Upper lobe of left lung (tissue), 4 donors: ENCODE data around the gene DEPDC5.

Experiments used
- CTCF ChIP-seq, 6 experiments: fragments of 450-650 bp in 4 of 6; fragments of 200-600 bp in 2 of 6; sonication (generic) in 2 of 6; IDR thresholded peaks; one replicate each; pipeline ENCODE4 v1.5.1; 2016 to 2019; ENCODE audit warnings: antibody characterized with exemption in 6 of 6
- POLR2AphosphoS5 ChIP-seq, 2 donors: sonication (generic); formaldehyde crosslinking; IDR thresholded peaks; one replicate each; pipeline ENCODE4 v1.5.1; 2017; ENCODE audit warnings: antibody characterized with exemption in 2 of 2

- TF ChIP-seq CTCF (IDR thresholded peaks at IDR 0.05) = no peak
- TF ChIP-seq POLR2AphosphoS5 (IDR thresholded peaks at IDR 0.05) = no peak
Measured at GRCh38 chr22:31742115-31742514, 11.7 kb upstream of the DEPDC5 start.
